ENCODE results near the gene ZNF547.
A peak's percentile ranks its signal among the peaks of the same experiment; 100 is the strongest.

Gene ZNF547

GRCh38 chr19:57362997-57363687 is at the start of gene ZNF547, which contains the start of gene TRAPPC2B:
Gene ZNF547, plus strand, starts transcription at chr19:57363551. Its CDS starts 5,005 bp downstream, at chr19:57368556.
Gene TRAPPC2B, plus strand, starts transcription at chr19:57363551. Its CDS starts 1,283 bp downstream, at chr19:57364834.
- Histone ChIP-seq H3K27me3 (ENCODE audit: insufficient read depth, low read length, poor library complexity, severe bottlenecking) (no peaks in the 10 kb centered on the region), H2AFZ (ENCODE audit: low read length) (peak within 1 kb of the TSS; percentile 97), H3K9me3 (ENCODE audit: insufficient read depth, low read depth, low read length) (no peaks in the 10 kb centered on the region), H3K9me2 (replicated peaks; ENCODE audit: low read depth, low read length) (no peaks in the 10 kb centered on the region), H3K79me2 (ENCODE audit: insufficient read depth, low read length) (peaks cover 14% of the 10 kb centered on the region), H3K4me2 (ENCODE audit: low read depth, low read length, poor library complexity, severe bottlenecking) (peak within 1 kb of the TSS; percentile 87), H3K9ac (ENCODE audit: low read depth, low read length, poor library complexity, severe bottlenecking) (peak within 1 kb of the TSS; percentile 80), H3K4me1 (ENCODE audit: insufficient read depth, low read length, poor library complexity, severe bottlenecking) (peaks cover 9% of the 10 kb centered on the region), H3K4me3 (ENCODE audit: low read length, poor library complexity, severe bottlenecking) (peak within 1 kb of the TSS; percentile 80), H4K20me1 (ENCODE audit: insufficient read depth, low read length, poor library complexity, severe bottlenecking) (peaks cover 5% of the 10 kb centered on the region), H3F3A (ENCODE audit: low read depth) (no peaks in the 10 kb centered on the region; the same call in 1 of the 2 replicates), H3K36me3 (ENCODE audit: insufficient read depth, low read length) (no peaks in the 10 kb centered on the region; the same call in 1 of the 2 replicates)
- no peak for TF ChIP-seq EZH2phosphoT487 (IDR thresholded peaks at IDR 0.05; ENCODE audit: borderline replicate concordance)
- no peak for TF ChIP-seq CTCF (conservative IDR thresholded peaks at IDR 0.05; ENCODE audit: low read length)

- Histone ChIP-seq H3K9me3 (ENCODE audit: insufficient read depth, low read depth, low read length) (no peaks in the 10 kb centered on the region), H3K4me1 (ENCODE audit: insufficient read depth, low read length, poor library complexity, severe bottlenecking) (no peaks in the 10 kb centered on the region), H3K4me2 (ENCODE audit: low read depth, low read length, poor library complexity, severe bottlenecking) (no peak overlapping the region), H3K9ac (ENCODE audit: low read depth, low read length, poor library complexity, severe bottlenecking) (no peak overlapping the region), H3K79me2 (ENCODE audit: insufficient read depth, low read length) (no peaks in the 10 kb centered on the region), H3K9me2 (replicated peaks; ENCODE audit: low read depth, low read length) (no peaks in the 10 kb centered on the region), H4K20me1 (ENCODE audit: insufficient read depth, low read length, poor library complexity, severe bottlenecking) (no peaks in the 10 kb centered on the region), H3K36me3 (ENCODE audit: insufficient read depth, low read length) (no peaks in the 10 kb centered on the region), H3K4me3 (ENCODE audit: low read length, poor library complexity, severe bottlenecking) (no peak overlapping the region), H2AFZ (ENCODE audit: low read length) (no peak overlapping the region), H3K27me3 (ENCODE audit: insufficient read depth, low read length, poor library complexity, severe bottlenecking) (peaks cover 4% of the 10 kb centered on the region), H3F3A (ENCODE audit: low read depth) (no peaks in the 10 kb centered on the region)
- TF ChIP-seq CTCF (conservative IDR thresholded peaks at IDR 0.05; ENCODE audit: low read length) (no peak), EZH2phosphoT487 (IDR thresholded peaks at IDR 0.05; ENCODE audit: borderline replicate concordance) (no peak)
These were observed 49.2 kb upstream of the ZNF547 start for GRCh38 chr19:57314146-57314545.

GRCh38 chr19:57317503-57317902 is 45.8 kb upstream of the ZNF547 start:
- H3K9me3 ChIP-seq (ENCODE audit: insufficient read depth, low read depth, low read length), result no peaks in the 10 kb centered on the region
- TF ChIP-seq EZH2phosphoT487 (IDR thresholded peaks at IDR 0.05; ENCODE audit: borderline replicate concordance), result no peak
- no peak for TF ChIP-seq CTCF (conservative IDR thresholded peaks at IDR 0.05; ENCODE audit: low read length)
- H3F3A ChIP-seq (ENCODE audit: low read depth), result no peaks in the 10 kb centered on the region
- H3K9me2 ChIP-seq (replicated peaks; ENCODE audit: low read depth, low read length), result no peaks in the 10 kb centered on the region
- H3K27me3 ChIP-seq (ENCODE audit: insufficient read depth, low read length, poor library complexity, severe bottlenecking), result peaks cover 4% of the 10 kb centered on the region
- H3K79me2 ChIP-seq (ENCODE audit: insufficient read depth, low read length), result peaks cover 21% of the 10 kb centered on the region
- no peak overlapping the region for H3K4me3 ChIP-seq (ENCODE audit: low read length, poor library complexity, severe bottlenecking)
- H2AFZ ChIP-seq (ENCODE audit: low read length), result no peak overlapping the region
- no peak overlapping the region for H3K4me2 ChIP-seq (ENCODE audit: low read depth, low read length, poor library complexity, severe bottlenecking)
- no peaks in the 10 kb centered on the region for H3K36me3 ChIP-seq (ENCODE audit: insufficient read depth, low read length)
- peaks cover 20% of the 10 kb centered on the region for H4K20me1 ChIP-seq (ENCODE audit: insufficient read depth, low read length, poor library complexity, severe bottlenecking)
- H3K4me1 ChIP-seq (ENCODE audit: insufficient read depth, low read length, poor library complexity, severe bottlenecking), result peaks cover 19% of the 10 kb centered on the region
- no peak overlapping the region for H3K9ac ChIP-seq (ENCODE audit: low read depth, low read length, poor library complexity, severe bottlenecking)

All from Loucy (cell line).